CD4-positive, alpha-beta T cell treated with Interferon gamma for 1 hour (primary cell): ENCODE results near the gene CBL.
"Not testable (repeated sequence)": the region's sequence is repeated elsewhere in the genome, so short reads cannot be mapped to it uniquely, and the experiment has no call there.

ENCODE experiments used
- DNase-seq: peaks from one replicate; pipeline ENCODE4 v3.0.0-alpha.2; 2020

Gene CBL

GRCh38 chr11:119185981-119186634, 20.0 kb upstream of the CBL start:
- no peak for DNase-seq

DNA sequence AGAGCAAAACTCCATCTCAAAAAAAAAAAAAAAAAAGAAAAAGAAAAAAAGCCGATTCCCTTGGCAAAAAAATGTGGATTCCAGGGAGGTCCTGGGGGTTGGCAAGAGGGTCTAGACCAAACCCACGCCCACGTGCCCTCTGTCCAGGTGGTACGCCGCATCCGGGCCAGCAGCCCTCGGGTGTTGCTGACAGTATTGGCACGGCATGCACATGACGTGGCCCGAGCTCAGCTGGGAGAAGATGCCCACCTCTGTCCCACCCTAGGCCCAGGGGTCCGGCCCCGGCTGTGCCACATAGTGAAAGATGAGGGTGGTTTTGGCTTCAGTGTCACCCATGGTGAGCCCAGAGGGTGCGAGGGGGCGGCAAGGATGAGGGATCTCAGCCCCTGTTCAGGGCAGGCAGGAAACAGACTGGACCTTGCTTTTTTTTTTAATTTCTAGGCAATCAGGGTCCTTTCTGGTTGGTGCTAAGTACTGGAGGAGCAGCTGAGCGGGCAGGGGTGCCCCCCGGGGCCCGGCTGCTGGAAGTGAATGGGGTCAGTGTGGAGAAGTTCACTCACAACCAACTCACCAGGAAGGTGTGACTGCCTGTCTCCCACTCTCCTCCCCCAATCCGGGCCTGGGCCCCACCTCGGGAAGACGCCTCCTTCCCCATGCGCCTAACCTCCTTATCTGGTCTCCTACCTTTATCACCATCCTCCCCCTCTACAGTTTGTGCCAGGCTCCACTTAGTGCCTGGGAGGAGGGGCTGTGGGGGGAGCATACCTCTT, 18.8 kb upstream of the CBL start:
- no peak for DNase-seq

DNA sequence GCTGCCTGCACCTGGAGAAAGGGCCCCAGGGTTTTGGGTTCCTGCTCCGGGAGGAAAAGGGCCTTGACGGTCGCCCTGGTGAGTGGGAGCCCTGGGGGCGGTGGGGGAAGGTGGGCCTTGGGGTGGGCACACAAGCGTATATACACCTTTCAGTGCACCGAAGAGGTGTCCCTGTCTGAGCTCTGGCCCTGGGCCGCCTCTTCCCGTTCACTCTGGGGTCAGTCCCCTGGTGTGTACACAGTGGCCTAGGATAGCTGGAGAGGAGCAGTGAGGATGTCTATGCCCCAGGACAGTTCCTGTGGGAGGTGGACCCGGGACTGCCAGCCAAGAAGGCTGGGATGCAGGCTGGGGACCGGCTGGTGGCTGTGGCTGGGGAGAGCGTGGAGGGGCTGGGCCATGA, 18.1 kb upstream of the CBL start:
- DNase-seq, result no peak

GRCh38 chr11:119188887-119189286, 17.3 kb upstream of the CBL start:
- DNase-seq, result no peak

- no peak for DNase-seq
Measured at GRCh38 chr11:119189393-119189792, 16.7 kb upstream of the CBL start.

DNA sequence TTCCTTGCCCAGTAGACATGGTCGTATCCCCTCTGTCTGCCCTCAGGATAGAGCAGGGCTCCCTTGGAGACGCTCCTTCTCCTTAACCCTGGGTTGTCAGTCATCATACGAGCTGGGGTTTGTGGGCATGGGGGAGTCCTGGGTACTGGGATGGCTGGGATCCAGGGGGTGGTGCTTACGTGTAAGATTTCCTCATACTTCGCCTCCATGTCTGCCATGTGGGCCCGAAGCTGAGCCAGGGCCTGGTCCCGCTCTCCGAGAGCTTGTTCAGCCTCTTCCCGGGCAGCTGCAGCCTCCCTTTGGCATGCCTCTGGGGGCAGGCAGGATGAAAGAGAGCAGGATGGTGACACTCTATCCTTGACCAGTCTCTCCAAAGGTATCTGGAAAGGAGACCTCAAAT, 15.6 kb upstream of the CBL start:
- no peak for DNase-seq

- not testable (repeated sequence) for DNase-seq
Measured at GRCh38 chr11:119191265-119191664, 14.9 kb upstream of the CBL start.

DNA sequence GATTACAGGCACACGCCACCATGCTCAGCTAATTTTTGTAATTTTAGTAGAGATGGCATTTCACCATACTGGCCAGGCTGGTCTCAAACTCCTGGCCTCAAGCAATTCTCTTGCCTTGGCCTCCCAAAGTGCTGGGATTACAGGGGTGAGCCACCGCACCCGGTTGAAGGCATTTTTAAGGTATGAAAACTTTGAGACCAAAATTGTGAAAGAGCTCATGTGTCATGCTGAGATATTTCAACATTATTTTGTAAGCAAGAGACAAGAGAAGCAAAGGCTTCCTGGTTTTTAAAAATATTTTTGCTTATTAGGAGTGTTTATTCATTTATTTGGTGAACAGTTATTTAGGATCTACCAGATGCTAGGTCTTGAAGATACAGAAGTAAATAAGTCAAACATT, 14.0 kb upstream of the CBL start:
- no peak for DNase-seq

DNA sequence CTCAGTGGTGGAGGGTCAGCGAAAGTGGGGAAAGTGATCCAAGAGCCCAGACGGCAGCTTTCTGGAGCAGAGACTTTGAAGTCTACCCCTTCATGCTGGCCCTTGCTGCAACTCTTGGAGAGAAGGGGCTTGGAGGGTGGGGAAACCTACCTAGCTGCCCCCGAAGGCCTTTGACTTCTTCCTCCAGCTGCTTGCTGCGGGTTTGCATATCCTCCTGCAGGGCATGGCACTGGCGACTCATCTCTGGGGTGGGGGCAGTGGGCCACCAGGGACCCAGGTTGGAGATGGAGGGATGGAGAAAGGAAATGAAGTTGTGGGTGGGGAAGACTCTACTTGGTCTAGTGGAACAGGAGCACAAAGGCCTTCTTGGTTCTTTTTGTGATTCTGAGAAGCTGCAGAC, 13.1 kb upstream of the CBL start:
- no peak for DNase-seq

GRCh38 chr11:119193626-119194025, 12.5 kb upstream of the CBL start:
- no peak for DNase-seq

GRCh38 chr11:119194811-119195440, 11.2 kb upstream of the CBL start:
- no peak for DNase-seq

- no peak for DNase-seq
Measured at GRCh38 chr11:119195680-119196079, 10.5 kb upstream of the CBL start.

- DNase-seq, result peak; percentile 68
Measured at GRCh38 chr11:119196833-119197483, 9.2 kb upstream of the CBL start.

DNA sequence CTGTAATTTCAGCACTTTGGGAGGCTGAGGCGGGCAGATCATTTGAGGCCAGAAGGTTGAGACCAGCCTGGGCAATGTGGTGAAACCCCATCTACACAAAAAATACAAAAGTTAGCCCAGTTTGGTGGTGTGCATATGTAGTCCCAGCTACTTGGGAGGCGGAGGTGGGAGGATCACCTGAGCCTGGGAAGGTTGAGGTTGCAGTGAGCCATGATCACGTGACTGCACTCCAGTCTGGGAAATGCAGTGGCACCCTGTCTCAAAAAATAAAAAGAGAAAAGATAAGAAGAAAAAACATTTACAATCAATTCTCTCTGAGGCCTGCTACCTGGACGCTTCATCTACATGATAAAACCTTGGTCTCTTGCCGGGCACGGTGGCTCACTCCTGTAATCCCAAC, 7.2 kb upstream of the CBL start:
- no peak for DNase-seq

DNA sequence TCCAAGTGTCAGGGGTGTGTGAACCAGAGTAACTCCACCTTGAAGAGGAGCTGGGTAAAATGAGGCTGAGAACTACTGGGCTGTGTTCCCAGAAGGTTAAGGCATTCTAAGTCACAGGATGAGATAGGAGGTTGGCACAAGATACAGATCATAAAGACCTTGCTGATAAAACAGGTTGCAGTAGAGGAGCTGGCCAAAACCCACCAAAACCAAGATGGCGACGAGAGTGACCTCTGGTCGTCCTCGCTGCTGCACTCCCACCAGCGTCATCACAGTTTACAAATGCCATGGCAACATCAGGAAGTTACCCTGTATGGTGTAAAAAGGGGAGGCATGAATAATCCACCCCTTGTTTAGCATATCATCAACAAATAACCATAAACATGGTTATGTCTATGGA, 4.9 kb upstream of the CBL start:
- not testable (repeated sequence) for DNase-seq

- DNase-seq, result no peak
Measured at GRCh38 chr11:119202554-119202953, 3.6 kb upstream of the CBL start.

- DNase-seq, result no peak
Measured at GRCh38 chr11:119204066-119204465, 2.1 kb upstream of the CBL start.

- DNase-seq, result peak; percentile 34
Measured at GRCh38 chr11:119205080-119205479, 1.1 kb upstream of the CBL start.

DNA sequence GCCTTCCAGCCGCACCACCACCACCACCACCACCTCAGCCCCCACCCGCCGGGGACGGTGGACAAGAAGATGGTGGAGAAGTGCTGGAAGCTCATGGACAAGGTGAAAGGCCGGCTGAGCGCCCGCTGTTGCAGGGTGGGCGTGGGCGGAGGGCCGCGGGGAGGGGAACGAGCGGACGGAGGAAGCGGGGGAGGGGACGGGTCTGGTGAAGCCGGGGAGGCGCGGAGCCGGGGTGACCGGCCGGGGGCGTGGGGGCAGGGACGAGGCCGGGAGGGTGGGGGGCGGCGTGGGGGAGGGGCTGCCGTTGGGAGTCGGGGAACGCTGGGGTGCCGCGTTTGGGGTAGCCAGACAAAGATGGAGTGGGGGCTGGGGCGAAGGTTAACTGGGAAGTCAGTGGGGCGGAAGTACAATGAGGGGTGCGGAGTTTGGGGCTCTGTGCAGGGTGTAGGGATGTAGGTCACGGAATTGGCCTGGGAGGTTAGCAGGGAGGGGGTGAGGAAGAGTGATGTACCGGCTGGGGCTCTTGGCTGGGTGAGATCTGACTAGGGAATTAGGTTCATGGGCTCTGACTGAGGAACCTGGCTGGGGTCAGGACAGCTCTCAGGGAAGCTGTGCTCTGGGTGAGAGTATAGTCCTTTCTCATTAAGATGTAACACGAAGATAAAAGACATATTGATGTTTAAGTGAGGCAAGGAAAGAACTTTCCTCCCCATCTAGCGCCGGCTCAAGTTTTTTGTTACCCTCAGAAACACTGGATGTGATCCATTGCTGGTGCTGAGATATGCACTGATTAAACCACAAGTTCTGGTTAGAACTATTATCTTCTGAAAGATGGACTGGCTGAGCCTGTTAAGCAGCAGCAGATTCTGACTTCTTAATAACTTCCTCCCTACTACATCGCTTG, 624 bp downstream of the CBL start:
- DNase-seq, result peak; percentile 14

GRCh38 chr11:119207415-119207960, 1.3 kb downstream of the CBL start:
- no peak for DNase-seq

GRCh38 chr11:119209186-119209585, 3.0 kb downstream of the CBL start:
- no peak for DNase-seq

DNA sequence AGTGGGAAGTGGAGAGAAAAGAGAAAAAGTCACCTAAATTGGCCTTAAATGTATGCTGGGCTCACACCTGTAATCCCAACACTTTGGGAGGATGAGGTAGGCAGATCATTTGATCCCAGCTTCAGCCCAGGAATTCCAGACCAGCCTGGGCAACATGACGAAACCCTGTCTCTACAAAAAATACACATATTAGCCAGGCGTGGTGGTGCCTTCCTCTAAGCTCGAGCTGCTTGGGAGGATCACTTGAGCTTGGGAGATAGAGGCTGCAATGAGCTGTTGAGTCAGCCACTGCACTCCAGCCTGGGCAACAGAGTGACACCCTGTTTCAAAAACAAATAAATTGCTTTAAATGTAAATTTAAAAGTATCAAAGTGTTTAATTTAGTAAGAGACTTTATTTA, 3.9 kb downstream of the CBL start:
- no peak for DNase-seq
